Astrocyte of the spinal cord (primary cell): ENCODE measurements around the gene ADPRS.

Experiments used
- DNase-seq: peaks from one replicate; pipeline ENCODE4 v3.0.0; 2011; ENCODE audit warnings: low read depth, low spot score
- H3K4me3 ChIP-seq: 2 replicates; pipeline ENCODE4 v1.5.1; 2011; ENCODE audit warnings: low read depth, mild to moderate bottlenecking, low read length, moderate library complexity
- in situ Hi-C: cut with HindIII; loops from 2 replicates; pipeline ENCODE4 v1.10.0; 2017; ENCODE audit warnings: low sequenced_read_pairs
- TF ChIP-seq, protein P1 (sequence below): IDR thresholded peaks from 2 replicates; pipeline ENCODE4 v1.5.1; 2012; ENCODE audit warnings: low read depth, mild to moderate bottlenecking, low read length, inconsistent platforms

The ADPRS gene, protein sequence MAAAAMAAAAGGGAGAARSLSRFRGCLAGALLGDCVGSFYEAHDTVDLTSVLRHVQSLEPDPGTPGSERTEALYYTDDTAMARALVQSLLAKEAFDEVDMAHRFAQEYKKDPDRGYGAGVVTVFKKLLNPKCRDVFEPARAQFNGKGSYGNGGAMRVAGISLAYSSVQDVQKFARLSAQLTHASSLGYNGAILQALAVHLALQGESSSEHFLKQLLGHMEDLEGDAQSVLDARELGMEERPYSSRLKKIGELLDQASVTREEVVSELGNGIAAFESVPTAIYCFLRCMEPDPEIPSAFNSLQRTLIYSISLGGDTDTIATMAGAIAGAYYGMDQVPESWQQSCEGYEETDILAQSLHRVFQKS

DNA sequence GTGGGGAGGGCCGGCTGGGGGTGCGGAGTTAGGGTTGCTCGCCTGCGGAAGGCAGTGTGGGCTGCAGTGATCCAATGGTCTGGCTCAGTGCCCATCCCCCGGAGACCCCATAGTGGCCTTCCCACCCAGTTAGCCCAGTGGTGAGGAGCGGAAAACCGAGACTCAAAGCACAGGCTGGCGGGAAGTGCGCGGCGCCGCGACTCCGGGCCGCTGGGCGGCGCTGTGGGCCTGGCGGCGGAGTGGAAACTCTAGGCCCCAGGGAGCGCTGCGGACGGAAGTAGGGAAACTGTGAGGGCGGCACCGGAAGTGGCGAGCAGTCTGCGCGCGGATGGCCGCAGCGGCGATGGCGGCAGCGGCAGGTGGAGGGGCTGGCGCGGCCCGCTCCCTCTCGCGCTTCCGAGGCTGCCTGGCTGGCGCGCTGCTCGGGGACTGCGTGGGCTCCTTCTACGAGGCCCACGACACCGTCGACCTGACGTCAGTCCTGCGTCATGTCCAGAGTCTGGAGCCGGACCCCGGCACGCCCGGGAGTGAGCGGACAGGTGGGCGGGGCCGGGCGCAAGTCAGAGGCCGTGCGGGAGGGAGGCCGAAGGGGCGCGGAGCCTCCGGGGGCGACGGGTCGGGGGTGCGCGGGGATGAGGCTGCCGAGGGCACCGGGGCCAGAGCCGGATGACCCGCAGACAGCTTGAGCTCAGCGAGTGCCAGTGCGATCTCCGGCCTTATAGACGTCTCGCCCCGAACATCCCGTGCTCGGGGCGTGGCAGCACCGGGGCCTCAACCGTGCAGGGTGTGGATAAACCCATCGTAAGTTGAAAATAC, at the start of gene ADPRS:
Gene ADPRS, plus strand, starts transcription at position 316 of the 816 bp plus-strand sequence. Its CDS starts 13 bp downstream, at position 329.
- TF ChIP-seq, protein P1, sequence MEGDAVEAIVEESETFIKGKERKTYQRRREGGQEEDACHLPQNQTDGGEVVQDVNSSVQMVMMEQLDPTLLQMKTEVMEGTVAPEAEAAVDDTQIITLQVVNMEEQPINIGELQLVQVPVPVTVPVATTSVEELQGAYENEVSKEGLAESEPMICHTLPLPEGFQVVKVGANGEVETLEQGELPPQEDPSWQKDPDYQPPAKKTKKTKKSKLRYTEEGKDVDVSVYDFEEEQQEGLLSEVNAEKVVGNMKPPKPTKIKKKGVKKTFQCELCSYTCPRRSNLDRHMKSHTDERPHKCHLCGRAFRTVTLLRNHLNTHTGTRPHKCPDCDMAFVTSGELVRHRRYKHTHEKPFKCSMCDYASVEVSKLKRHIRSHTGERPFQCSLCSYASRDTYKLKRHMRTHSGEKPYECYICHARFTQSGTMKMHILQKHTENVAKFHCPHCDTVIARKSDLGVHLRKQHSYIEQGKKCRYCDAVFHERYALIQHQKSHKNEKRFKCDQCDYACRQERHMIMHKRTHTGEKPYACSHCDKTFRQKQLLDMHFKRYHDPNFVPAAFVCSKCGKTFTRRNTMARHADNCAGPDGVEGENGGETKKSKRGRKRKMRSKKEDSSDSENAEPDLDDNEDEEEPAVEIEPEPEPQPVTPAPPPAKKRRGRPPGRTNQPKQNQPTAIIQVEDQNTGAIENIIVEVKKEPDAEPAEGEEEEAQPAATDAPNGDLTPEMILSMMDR, result peak; percentile 89
- in situ Hi-C loops, result no loop called here
- H3K4me3 ChIP-seq, result peak within 1 kb of the TSS; percentile 67
- DNase-seq, result peak; percentile 90

DNA sequence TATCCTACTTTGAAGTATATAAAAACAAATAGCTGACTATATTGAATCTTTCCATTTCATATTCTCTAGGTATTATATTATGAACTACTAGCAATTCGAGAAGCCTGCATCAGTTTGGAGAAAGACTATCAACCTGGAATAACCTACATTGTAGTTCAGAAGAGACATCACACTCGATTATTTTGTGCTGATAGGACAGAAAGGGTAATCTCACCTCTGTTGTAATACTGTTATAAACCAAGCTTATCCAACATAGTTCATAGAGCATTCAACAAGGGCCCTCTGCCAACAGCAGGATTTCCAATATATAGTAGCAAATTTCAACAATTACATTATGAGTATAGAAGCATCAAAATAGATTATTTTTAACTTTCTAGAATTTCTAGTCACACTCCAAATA, 48.5 kb upstream of the ADPRS start:
- no peak for DNase-seq
- no peak overlapping the region for H3K4me3 ChIP-seq
- TF ChIP-seq, protein P1, result no peak
- in situ Hi-C loops, result no loop called here

DNA sequence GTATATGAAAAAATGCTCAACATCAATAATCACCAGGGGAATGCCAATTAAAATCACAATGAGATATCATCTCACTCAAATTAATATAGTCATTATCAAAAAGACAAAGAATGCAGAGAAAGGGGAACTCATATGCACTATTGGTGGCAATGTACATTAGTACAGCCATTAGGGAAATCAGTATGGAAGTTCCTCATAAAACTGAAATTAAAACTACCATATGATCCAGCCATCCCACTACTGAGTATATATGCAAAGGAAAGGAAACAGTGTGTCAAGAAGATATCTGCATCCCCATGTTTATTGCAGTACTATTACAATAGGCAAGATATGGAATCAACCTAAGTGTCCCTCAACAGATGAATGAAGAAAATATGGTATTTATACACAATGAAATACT, 36.9 kb upstream of the ADPRS start:
- DNase-seq, result no peak
- TF ChIP-seq, protein P1, result no peak
- no peak overlapping the region for H3K4me3 ChIP-seq
- in situ Hi-C loops, result no loop called here

DNA sequence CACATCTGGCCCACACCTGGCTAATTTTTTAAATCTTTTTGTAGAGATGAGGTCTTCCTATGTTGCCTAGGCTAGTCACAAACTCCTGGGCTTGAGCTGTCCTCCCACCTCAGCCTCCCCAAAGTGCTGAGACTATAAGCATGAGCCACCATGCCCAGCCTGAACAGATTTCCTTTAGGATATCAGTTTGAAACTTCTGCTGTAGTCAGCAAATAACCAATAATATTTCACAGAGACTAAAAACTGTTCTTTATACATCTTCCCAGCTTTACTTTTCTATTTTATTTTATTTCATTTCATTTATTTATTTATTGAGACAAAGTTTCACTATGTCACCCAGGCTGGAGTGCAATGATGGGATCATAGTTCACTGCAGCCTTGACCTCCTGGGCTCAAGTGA, 34.7 kb upstream of the ADPRS start:
- no peak for DNase-seq
- TF ChIP-seq, protein P1, result no peak
- in situ Hi-C loops, result no loop called here
- H3K4me3 ChIP-seq, result no peak overlapping the region

DNA sequence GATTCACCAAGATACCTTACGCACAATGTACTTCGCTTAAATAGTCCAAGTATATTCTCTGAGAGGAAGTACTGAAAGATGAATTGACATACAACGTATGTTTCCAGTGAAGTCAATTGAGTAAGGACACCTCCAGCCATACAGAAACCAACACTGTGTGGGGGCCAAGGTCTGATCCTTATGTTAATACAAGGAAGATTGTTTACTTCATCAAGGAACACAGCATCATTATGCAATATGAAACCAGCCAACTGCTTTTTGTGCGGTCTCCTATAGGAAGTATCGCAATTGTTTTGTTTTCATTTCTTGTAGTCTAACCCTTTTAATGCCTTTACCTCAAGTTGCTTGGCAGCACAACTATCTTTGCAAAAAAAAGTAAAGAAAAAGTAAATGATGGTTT, 33.0 kb upstream of the ADPRS start:
- no peak for DNase-seq
- no peak overlapping the region for H3K4me3 ChIP-seq
- in situ Hi-C loops, result no loop called here
- TF ChIP-seq, protein P1, result no peak

DNA sequence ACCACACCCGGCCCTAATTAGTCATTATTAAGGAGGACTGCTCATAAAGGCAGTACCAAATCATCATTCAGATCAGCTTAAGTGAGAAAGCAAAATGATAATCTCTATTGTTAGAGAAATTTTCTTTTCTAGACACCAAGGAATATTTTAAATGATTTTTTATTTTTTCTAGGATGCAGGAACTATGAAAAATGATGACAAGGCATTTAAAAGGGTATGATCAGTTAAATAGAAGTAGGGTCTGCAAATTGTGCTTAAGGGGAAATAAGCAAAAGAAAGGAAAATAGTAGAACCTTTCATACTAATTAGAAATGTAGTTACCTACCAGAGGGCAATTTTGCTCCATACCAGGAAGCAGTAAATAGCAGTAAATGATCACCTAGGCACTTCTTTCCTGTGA, 26.4 kb upstream of the ADPRS start:
- in situ Hi-C loops, result no loop called here
- no peak for DNase-seq
- TF ChIP-seq, protein P1, result no peak
- H3K4me3 ChIP-seq, result no peak overlapping the region
